Keratinocyte (primary cell): ENCODE measurements around the gene TP53TG3D.
"Not testable (repeated sequence)": the region's sequence is repeated elsewhere in the genome, so short reads cannot be mapped to it uniquely, and the experiment has no call there.

Experiments used
- EZH2 ChIP-seq: IDR thresholded peaks from one replicate; pipeline ENCODE4 v1.6.1; 2012; ENCODE audit warnings: inconsistent platforms, mild to moderate bottlenecking, low read length, moderate library complexity
- TF ChIP-seq, protein P1 (sequence below), 3 experiments: IDR thresholded peaks in 1 of 3; conservative IDR thresholded peaks in 1 of 3; optimal IDR thresholded peaks in 1 of 3; 2 replicates in 2 of 3; 3 replicates in 1 of 3; pipeline versions ENCODE3 to v1.5.1; 2011; ENCODE audit warnings: low read length in 3 of 3, mild to moderate bottlenecking in 3 of 3, moderate library complexity in 2 of 3, control low read depth in 1 of 3, inconsistent platforms in 1 of 3; ENCODE audit not compliant: insufficient read depth in 2 of 3; ENCODE audit errors: extremely low read depth in 1 of 3

- TF ChIP-seq, protein P1, sequence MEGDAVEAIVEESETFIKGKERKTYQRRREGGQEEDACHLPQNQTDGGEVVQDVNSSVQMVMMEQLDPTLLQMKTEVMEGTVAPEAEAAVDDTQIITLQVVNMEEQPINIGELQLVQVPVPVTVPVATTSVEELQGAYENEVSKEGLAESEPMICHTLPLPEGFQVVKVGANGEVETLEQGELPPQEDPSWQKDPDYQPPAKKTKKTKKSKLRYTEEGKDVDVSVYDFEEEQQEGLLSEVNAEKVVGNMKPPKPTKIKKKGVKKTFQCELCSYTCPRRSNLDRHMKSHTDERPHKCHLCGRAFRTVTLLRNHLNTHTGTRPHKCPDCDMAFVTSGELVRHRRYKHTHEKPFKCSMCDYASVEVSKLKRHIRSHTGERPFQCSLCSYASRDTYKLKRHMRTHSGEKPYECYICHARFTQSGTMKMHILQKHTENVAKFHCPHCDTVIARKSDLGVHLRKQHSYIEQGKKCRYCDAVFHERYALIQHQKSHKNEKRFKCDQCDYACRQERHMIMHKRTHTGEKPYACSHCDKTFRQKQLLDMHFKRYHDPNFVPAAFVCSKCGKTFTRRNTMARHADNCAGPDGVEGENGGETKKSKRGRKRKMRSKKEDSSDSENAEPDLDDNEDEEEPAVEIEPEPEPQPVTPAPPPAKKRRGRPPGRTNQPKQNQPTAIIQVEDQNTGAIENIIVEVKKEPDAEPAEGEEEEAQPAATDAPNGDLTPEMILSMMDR (optimal IDR thresholded peaks at IDR 0.05 in 1 of 3, IDR thresholded peaks at IDR 0.05 in 1 of 3, conservative IDR thresholded peaks at IDR 0.05 in 1 of 3; ENCODE audit: extremely low read depth in 1 of 3, insufficient read depth in 2 of 3, low read length in 3 of 3), result not testable (repeated sequence)
- not testable (repeated sequence) for TF ChIP-seq EZH2
Observed at GRCh38 chr16:32284800-32285796, 32.0 kb downstream of the TP53TG3D start.
